ENCODE measurements around the gene TCF7L2. TPM values are rescaled to one million over a fixed set of nuclear protein-coding genes. Genes with fewer than 3 reads are reported as not detected.

The TCF7L2 gene
- total and polyA plus RNA-seq, 9 of the 15 experiments (the other 6 are each of a cell fraction or from before 2014, with no cell fraction given) = 0.32 to 2.8 (median 0.92) TPM

DNA sequence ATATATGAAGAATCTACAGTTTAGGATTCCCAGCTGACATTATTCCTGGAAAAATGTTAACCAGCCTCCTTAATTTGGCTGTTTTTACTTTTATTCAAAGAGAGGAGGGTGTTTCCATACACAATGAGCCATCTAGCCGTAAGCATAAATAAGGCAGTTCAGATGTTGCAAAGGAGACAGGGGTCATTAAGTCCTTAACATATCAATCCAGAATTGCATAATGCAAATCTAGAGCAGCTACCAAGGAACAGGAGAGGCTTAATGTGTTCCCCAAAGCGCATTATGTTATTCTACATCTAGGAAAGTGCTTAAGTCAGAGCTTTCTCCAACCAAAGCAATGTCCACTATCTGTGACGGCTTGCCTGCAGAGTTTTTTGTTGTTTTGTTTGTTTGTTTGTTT, 32.4 kb upstream of the TCF7L2 start (continued):
- TF ChIP-seq, protein P1, sequence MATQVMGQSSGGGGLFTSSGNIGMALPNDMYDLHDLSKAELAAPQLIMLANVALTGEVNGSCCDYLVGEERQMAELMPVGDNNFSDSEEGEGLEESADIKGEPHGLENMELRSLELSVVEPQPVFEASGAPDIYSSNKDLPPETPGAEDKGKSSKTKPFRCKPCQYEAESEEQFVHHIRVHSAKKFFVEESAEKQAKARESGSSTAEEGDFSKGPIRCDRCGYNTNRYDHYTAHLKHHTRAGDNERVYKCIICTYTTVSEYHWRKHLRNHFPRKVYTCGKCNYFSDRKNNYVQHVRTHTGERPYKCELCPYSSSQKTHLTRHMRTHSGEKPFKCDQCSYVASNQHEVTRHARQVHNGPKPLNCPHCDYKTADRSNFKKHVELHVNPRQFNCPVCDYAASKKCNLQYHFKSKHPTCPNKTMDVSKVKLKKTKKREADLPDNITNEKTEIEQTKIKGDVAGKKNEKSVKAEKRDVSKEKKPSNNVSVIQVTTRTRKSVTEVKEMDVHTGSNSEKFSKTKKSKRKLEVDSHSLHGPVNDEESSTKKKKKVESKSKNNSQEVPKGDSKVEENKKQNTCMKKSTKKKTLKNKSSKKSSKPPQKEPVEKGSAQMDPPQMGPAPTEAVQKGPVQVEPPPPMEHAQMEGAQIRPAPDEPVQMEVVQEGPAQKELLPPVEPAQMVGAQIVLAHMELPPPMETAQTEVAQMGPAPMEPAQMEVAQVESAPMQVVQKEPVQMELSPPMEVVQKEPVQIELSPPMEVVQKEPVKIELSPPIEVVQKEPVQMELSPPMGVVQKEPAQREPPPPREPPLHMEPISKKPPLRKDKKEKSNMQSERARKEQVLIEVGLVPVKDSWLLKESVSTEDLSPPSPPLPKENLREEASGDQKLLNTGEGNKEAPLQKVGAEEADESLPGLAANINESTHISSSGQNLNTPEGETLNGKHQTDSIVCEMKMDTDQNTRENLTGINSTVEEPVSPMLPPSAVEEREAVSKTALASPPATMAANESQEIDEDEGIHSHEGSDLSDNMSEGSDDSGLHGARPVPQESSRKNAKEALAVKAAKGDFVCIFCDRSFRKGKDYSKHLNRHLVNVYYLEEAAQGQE (IDR thresholded peaks at IDR 0.05; ENCODE audit: borderline replicate concordance) = no peak
- TF ChIP-seq, protein P1 (CRISPR knock-in tag; IDR thresholded peaks at IDR 0.05; ENCODE audit: low read depth) = no peak
- TF ChIP-seq NFATC3 (IDR thresholded peaks at IDR 0.05) = no peak
- TF ChIP-seq CBX5 (IDR thresholded peaks at IDR 0.05; ENCODE audit: borderline replicate concordance, low read depth) = no peak
